Brain microvascular endothelial cell (primary cell): ENCODE data around the gene ADRA2C.

ENCODE experiments used
- DNase-seq: peaks from one replicate; pipeline ENCODE4 v3.0.0-alpha.2; 2020
- H3K27ac ChIP-seq: fragments of 250-450 bp; sonication (Bioruptor Pico); 2 replicates; pipeline ENCODE4 v1.5.1; 2020; ENCODE audit warnings: mild to moderate bottlenecking, moderate library complexity
- H3K27me3 ChIP-seq: fragments of 250-450 bp; sonication (Bioruptor Pico); replicated peaks from 2 replicates; pipeline ENCODE4 v1.5.1; 2020; ENCODE audit warnings: mild to moderate bottlenecking
- H3K36me3 ChIP-seq: fragments of 250-450 bp; sonication (Bioruptor Pico); replicated peaks from 2 replicates; pipeline ENCODE4 v1.5.1; 2020; ENCODE audit warnings: mild to moderate bottlenecking
- H3K4me3 ChIP-seq: 2 replicates; pipeline ENCODE4 v1.5.1; 2011; ENCODE audit warnings: low read depth, mild to moderate bottlenecking, control low read depth, low read length, moderate library complexity
- in situ Hi-C: cut with HindIII; loops from 2 replicates; pipeline ENCODE4 v1.10.0; 2017; ENCODE audit warnings: low sequenced_read_pairs, low pct_ligation_motif_present
- TF ChIP-seq, protein P1 (sequence below): IDR thresholded peaks from 2 replicates; pipeline ENCODE4 v1.5.1; 2011; ENCODE audit warnings: low read depth, mild to moderate bottlenecking, moderate library complexity, low read length, control low read depth, inconsistent platforms; ENCODE audit errors: missing control alignments

The ADRA2C gene

GRCh38 chr4:3801521-3801920 is 35.3 kb downstream of the ADRA2C start:
- in situ Hi-C loops = no loop called here
- Histone ChIP-seq H3K36me3 (no peaks in the 10 kb centered on the region), H3K27me3 (no peaks in the 10 kb centered on the region), H3K27ac (no peak overlapping the region), H3K4me3 (no peak overlapping the region)
- DNase-seq = no peak
- TF ChIP-seq, protein P1, sequence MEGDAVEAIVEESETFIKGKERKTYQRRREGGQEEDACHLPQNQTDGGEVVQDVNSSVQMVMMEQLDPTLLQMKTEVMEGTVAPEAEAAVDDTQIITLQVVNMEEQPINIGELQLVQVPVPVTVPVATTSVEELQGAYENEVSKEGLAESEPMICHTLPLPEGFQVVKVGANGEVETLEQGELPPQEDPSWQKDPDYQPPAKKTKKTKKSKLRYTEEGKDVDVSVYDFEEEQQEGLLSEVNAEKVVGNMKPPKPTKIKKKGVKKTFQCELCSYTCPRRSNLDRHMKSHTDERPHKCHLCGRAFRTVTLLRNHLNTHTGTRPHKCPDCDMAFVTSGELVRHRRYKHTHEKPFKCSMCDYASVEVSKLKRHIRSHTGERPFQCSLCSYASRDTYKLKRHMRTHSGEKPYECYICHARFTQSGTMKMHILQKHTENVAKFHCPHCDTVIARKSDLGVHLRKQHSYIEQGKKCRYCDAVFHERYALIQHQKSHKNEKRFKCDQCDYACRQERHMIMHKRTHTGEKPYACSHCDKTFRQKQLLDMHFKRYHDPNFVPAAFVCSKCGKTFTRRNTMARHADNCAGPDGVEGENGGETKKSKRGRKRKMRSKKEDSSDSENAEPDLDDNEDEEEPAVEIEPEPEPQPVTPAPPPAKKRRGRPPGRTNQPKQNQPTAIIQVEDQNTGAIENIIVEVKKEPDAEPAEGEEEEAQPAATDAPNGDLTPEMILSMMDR = no peak

- TF ChIP-seq, protein P1 = no peak
- H3K4me3 ChIP-seq = no peak overlapping the region
- no peaks in the 10 kb centered on the region for H3K36me3 ChIP-seq
- no peaks in the 10 kb centered on the region for H3K27me3 ChIP-seq
- H3K27ac ChIP-seq = no peak overlapping the region
- DNase-seq = no peak
- in situ Hi-C loops = no loop called here
Observed at GRCh38 chr4:3801931-3802550, 35.9 kb downstream of the ADRA2C start.

- H3K27ac ChIP-seq = no peak overlapping the region
- TF ChIP-seq, protein P1 = no peak
- no peak for DNase-seq
- in situ Hi-C loops = no loop called here
- no peaks in the 10 kb centered on the region for H3K27me3 ChIP-seq
- no peaks in the 10 kb centered on the region for H3K36me3 ChIP-seq
- H3K4me3 ChIP-seq = no peak overlapping the region
Observed at GRCh38 chr4:3802571-3803474, 36.6 kb downstream of the ADRA2C start.

GRCh38 chr4:3803475-3803847 is 37.3 kb downstream of the ADRA2C start:
- H3K36me3 ChIP-seq = no peaks in the 10 kb centered on the region
- no peak overlapping the region for H3K27ac ChIP-seq
- no peak overlapping the region for H3K4me3 ChIP-seq
- no peaks in the 10 kb centered on the region for H3K27me3 ChIP-seq
- DNase-seq = no peak
- TF ChIP-seq, protein P1 = no peak
- in situ Hi-C loops = no loop called here

DNA sequence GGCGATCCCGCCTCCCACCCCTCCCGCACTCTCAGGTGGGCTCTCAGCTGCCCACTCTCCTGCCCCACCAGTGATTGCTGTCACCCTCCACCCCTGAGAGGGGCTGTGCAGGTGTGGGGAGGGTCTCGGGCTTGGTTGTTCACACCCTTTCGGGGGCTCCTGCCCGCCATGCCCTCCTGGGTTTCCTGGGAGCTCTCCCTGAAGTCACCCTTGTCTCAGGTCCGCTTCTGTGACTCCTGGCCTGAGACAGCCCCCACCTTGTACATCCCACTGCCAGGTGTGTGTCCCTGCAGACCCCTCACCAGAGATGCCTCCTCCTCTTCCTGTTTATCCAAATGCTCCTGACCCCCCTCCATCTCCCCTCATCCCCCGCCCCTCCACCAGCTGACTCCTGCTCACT is 37.8 kb downstream of the ADRA2C start:
- Histone ChIP-seq H3K36me3 (no peaks in the 10 kb centered on the region), H3K27ac (no peak overlapping the region), H3K27me3 (no peaks in the 10 kb centered on the region), H3K4me3 (no peak overlapping the region)
- TF ChIP-seq, protein P1 = no peak
- in situ Hi-C loops = no loop called here
- DNase-seq = no peak

DNA sequence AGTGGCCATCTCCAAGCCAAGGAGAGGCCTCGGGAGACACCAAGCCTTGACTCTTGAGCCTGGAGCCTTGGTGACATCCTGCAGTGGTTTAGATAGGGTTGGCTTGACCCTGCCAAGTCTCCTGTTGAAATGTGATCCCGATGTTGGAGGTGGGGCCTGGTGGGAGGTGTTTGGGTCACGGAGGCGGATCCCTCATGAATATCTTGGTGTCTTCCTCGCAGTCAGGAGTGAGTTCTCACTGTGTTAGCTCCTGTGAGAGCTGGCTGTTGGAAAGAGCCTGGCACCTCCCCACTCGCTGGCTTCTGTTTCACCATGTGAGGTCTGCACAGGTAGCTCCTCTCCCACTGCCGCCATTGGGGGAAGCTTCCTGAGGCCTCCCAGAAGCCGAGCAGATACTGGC is 38.8 kb downstream of the ADRA2C start:
- Histone ChIP-seq H3K36me3 (no peaks in the 10 kb centered on the region), H3K27me3 (no peaks in the 10 kb centered on the region), H3K27ac (no peak overlapping the region), H3K4me3 (no peak overlapping the region)
- TF ChIP-seq, protein P1 = no peak
- in situ Hi-C loops = no loop called here
- DNase-seq = no peak
